Umbilical cord (tissue), 2 donors: ENCODE results near the gene SNTA1. TPM values are rescaled to one million over a fixed set of nuclear protein-coding genes. Genes with fewer than 3 reads are reported as not detected.
"Not testable (repeated sequence)": the region's sequence is repeated elsewhere in the genome, so short reads cannot be mapped to it uniquely, and the experiment has no call there.

Experiments
- DNase-seq: peaks from one replicate; pipeline ENCODE4 v3.0.0-alpha.2; 2015; ENCODE audit warnings: low spot score
- total RNA-seq: library from RNA; depleted of rRNA; stranded (reverse); fragments of >200 nt; gene quantifications from one replicate; pipeline ENCODE4 v1.2.3, GENCODE V29; 2014; ENCODE audit warnings: low replicate concordance; ENCODE audit not compliant: insufficient read depth

The SNTA1 gene
- total RNA-seq, 1 donor from 2014 or later, result 28.2 TPM

DNA sequence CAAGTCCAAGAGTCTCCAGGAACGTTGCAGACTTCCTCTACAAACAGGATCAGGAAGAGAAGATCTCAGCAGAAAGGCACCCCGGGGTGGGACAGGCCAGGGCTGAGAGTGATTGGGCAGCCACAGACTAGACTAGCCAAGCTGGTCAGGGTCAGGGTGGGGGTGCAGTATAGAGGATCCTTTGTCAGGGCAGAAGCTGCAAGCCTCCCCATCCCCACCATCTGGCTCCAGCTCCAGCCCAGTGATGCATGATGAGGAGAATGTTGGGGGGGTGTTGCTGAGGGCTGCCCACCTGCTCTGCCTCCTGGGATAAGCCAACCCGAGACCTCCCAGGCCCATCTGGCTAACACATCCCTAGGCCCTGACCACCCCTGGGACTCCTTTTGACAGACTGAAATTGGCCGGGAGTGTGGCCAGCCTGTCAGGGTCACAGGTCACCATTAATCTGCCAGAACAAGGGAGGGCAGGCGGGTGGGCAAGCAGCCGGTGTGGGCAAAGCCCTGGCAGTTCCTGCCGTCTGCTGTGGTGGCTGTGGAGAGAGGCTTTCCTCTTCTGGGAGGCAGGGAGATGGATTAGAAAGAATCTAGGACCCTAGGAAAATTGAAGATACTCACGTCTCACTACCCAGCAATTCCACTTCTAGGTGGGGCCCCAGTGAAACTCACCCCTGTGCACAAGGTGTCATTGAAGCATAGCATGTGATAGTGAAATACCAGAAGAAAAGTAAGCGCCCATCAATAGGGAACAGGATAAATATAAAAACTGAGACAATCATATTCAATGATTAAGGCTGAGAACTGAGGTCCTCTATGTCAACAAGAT lies 22.1 kb upstream of the SNTA1 start:
- DNase-seq, result no peak

DNA sequence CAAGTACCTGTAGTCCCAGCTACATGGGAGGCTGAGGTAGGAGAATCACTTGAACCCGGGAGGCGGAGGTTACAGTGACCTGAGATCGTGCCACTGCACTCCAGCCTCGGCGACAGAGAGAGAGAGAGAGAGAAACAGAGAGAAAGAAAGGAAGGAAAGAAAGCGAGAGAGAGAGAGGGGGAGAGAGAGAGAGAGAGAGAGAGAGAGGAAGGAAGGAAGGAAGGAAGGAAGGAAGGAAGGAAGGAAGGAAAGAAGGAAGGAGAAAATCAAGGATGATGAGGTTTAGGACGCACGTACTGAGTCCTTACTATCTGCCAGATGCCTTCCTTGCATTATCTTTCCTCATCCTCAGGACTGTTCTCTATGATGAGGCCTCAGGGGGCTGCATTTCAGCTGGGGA lies 21.2 kb upstream of the SNTA1 start:
- DNase-seq, result not testable (repeated sequence)

DNA sequence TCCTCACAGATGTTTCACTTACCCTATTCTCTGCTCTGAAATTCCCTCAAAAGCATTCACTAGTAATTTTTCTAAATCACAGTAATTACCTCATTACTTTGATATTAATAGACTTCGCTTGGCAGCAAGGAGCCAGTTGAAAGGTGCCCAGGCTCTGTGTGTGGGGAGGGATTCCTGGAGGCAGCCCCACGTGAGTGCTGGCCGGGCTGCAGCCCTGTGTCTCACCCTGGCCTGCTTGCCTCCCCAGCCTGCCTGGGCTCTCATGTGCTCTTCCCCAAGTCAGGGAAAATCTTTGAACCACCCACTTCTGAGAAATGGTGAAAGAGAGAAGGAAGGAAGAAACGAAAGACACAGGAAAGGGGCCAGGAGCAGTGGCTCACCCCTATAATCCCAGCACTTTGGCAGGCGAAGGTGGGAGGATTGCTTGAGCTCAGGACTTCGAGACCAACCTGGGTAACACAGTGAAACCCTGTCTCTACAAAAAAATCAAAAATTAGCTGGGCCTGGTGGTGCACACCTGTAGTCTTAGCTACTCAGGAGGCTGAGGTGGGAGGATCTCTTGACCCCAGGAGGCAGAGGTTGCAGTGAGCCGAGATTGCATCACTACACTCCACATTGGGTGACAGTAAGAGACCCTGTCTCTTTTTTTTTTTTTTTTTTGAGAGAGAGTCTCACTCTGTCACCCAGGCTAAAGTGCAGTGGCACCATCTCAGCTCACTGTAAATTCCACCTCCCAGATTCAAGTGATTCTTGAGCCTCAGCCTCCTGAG lies 20.0 kb upstream of the SNTA1 start:
- DNase-seq, result no peak

DNA sequence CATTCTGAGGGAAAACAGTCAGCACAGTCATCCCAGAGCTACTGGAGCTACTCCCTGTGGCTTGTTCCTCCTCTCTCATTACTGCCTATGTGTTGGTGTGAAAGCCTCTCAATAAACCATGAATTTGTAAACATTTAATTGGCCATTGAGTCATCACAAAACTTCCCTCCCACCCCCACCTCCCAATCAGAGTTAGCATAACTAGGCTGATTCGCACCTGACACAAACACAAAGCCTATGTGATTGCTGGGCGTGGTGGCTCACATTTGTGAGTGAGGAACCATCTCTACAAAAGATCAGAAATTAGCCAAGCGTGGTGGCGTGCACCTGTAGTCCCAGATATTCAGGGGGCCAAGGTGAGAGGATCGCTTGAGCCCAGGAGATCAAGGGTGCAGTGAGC lies 17.1 kb upstream of the SNTA1 start:
- DNase-seq, result no peak

DNA sequence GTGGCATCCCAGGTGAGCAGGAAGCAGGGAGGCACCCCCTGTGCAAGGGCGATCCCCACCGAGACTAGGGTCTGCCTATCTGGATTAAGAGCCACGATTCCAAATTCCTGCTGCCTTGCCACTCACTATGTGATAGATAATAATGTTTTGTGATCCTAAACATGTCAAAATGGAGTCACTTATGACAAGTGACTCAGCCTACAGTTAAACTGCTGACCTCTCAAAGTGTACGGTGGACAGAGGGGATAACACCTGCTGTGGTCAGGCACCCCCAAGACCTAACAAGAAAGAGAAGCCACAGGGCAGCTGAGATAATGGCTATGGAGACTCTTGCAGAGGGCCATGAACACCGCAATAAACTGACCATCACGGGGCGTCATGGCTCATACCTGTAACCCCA lies 16.0 kb upstream of the SNTA1 start:
- DNase-seq, result no peak

DNA sequence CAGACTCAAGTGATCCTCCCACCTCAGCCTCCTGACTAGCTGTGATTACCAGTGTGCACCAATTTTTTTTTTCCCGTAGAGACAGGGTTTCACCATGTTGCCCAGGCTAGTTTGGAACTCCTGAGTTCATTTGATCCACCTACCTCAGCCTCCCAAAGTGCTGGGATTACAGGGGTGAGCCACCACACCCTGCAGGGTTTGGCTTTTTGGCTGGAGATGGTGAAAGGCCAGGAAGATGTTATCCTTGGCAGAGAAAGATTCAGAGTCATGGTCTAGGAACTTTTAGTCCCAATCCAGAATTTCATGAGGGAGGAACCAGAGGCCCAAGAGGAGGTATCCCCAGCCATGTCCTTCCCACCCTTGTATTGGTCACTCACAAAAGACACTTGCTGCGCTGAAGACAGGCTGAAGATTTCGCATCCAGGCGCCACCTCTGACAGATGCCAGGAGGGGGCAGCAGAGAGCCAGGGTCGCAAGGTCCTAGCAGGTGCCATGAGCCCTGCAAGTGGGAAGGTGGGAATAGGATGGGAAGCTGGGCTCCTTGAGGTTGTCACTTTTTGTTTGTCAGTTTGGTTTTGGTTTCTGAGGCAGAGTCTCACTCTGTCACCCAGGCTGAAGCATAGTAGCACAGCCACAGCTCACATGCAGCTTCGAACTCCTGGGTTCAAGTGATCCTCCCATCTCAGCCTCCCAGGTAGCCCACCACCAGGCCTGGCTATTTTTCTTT lies 13.5 kb upstream of the SNTA1 start:
- peak; percentile 76 for DNase-seq

DNA sequence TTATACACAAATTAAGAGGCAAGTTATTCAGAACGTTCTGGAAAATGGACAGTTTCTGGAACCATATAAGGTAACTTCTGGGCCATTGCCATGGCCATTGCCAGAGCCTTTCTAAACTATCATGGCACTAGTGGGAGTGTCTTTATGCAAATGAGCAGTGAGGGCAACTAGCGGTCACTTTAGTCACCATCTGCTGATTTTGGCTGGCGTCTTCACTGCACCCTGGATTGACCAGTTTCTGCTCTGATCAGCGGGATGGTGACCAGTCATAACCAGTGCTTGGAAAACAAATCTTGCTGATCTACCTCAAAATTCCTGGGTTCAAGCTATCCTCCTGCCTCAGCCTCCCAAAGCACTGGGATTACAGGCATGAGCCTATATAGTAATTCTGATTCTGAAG lies 7.3 kb upstream of the SNTA1 start:
- no peak for DNase-seq

DNA sequence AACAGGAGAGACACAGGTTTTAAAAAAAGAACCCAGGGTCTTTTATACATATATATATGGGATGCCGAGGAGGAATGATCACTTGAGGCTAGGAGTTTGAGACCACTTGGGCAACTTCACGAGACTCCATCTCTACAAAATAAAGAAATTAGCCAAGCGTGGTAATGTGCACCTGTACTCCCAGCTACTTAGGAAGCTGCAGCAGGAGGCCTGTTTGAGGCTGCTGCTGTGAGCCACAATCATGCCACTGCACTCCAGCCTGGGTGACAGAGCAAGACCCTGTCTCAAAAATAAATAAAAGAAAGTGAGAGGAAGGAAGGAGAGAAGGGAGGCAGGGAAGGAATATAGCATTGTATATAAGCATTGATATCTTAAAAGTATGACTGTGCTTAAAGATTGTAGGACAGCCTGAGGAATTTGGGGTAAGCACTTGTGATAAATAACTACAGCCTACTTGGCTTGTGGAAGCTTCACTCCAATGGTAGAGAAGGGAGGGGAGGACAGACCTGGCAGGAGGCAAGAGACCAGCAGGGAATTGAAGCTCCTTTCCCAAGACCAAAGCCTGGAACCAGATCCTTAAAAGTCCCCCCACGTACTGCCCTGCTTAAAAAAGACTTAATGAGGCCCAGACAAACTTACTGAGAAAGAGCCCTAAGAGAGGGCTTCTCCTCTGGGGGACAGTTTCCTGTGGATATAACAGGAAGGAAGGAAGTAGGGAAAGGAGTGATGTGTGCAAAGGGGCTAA lies 2.5 kb upstream of the SNTA1 start:
- no peak for DNase-seq

DNA sequence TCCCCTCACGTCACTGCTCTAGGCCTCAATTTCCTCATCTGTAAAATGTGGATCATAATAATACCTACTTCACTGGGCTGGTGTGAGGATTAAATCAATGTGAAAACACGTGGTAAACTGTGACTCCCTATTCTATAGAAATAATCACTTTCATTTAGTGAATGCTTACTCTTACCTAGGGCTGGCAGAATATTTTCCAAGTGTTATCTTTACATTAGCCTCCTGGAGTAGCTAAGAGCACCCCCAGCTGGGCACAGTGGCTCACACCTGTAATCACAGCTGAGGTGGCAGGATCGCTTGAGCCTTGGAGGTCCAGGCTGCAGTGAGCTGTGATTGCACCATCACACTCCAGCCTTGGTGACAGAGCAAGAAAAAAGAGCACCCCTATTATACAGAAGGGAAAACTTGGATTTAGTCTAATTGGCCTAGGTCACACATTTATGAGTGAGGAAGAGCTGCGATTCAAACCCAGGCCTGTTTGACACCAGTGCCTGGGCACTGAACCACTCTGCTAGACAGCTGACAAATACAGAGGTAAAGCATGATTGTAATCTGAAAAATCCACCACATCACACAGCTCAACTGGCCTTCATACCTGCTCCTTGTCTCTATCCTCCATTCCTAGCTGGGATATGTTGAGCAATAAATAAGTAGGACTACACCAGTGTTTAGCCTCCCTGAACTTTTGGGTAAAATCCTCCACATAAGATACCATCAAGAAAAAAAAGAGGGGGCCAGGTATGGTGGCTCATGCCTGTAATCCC lies 1.4 kb upstream of the SNTA1 start:
- DNase-seq, result no peak

DNA sequence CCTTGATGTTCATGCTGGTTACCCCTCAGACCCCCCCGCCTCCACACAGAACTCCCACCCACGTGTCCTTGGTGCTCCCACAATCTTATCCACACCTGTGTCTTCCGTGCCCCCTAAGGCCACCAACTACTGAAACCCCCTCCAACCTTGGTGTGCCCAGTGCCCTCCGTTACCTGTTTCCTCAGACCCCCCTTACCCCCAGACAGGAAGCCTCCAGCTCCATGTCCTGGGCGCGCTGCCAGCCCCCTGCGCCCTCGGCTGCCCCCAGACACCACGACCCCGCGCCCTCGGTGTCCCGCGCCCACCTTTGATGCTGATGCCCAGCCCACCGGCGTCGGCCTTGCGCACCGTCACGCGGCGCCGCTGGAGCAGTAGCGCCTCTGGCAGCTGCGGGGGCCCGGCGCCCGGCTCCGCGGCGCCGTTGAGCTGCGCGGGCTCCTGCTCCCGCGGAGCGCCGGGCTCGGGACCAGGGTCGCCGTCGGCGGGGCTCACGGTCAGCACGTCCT lies 504 bp downstream of the SNTA1 start:
- DNase-seq, result no peak

DNA sequence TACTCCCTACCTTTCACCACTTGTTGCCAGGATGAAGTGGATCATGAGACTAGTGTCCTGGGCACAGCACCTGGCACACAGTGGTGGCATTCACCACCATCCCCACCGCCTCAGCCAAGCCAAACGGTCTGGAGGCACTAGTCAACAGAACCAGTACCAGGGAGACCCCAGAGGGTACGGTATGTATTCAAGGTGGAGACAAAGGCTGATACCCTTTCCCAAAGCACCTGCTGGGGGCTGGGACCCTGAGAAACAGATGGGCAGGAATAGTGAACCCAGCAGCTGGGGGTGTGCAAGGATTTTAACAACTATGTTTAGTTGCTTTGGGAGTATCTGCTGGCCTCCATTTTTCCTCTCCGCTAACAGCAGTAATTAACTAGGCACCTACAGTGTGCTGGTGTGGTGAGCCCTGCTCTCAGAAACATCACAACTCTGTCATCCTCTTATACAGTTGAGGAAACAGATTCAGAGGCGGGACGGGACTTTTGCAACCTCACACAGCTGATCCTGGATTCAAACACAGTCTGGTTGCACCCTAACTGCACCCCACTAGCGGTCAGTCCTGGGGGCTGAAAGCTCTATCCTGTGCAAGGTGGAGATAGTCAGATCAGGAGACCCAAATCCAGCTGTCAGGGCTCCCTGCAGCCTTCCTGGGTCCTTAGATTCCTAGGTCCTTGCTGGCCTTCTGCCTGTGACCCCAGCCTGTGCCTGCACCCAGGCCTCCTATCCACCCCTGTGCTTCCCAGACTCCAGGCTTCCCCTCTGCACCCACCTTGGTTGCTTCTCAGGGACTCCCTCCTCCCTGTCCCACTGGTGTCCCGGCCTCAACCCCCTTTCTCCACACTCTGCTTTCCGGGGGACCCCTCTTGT lies 1.2 kb downstream of the SNTA1 start:
- no peak for DNase-seq

DNA sequence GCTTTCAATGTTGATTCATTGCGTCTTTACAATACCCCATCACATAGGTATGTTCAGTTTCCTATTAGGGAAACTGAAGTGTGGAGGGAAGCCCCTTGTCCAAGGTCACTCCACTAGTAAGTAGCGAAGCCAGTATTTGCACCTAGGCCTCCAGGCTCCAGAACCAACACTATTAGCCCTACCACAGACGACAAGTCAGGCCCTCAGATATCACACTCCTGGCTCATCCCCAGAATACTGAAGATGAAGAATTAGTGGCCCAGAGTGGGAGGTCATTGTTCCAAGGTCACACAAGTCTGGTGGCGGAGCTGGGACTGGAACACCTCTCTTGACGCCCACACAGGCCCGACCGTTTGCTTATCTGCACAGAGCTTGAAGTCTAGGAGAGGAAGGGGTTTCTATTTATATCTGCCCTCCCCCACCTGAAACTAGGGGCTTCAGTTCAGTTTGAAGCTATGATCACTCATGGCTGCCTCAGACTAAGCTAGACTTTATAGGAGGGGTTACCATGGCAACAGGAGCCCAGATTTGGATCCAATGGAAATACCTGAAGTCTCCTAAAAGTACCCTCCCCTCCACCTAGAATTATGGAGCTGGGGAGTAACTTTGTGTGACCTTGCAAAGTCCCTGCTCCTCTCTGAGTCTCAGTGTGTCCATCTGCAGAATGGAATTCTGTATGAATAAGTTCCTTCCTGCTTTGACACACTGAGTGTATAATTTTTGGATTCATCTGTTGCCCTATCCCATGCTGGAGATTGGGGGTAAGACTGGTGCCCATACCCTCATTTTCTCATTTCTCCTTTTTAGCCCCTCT lies 2.2 kb downstream of the SNTA1 start:
- DNase-seq, result no peak

DNA sequence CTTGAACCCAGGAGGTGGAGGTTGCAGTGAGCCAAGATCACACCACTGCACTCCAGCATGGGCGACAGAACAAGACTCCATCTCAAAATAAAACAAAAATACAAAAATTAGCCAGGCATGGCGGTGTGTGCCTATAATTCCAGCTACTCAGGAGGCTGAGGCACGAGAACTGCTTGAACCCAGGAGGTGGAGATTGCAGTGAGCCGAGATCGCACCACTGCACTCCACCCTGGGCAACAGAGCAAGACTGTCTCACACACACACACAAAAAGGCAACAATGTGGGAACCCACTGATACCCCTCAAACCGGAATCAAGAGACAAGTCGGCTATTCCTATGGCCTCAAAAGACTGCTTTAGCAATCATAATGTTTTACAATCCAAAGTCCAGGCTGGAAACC lies 3.0 kb downstream of the SNTA1 start:
- not testable (repeated sequence) for DNase-seq

DNA sequence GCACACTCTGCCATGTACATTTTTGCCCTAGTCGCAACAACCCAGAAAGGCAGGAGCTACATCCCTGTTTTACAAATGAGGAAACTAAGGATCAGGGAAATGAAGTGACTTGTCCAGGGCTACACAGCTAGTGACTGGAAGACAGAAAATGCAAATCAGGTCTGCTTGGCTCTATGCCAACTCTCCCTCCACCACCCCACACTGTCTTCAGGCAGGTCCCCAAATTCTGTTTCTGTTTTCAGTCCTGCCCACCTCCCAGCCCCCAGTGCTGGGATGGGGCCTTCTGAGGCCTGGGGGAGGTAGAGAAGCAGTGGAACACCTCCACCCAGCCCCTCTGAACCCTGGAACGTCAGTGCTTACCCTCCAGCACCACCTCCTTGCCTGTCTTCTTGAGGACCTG lies 5.1 kb downstream of the SNTA1 start:
- no peak for DNase-seq

DNA sequence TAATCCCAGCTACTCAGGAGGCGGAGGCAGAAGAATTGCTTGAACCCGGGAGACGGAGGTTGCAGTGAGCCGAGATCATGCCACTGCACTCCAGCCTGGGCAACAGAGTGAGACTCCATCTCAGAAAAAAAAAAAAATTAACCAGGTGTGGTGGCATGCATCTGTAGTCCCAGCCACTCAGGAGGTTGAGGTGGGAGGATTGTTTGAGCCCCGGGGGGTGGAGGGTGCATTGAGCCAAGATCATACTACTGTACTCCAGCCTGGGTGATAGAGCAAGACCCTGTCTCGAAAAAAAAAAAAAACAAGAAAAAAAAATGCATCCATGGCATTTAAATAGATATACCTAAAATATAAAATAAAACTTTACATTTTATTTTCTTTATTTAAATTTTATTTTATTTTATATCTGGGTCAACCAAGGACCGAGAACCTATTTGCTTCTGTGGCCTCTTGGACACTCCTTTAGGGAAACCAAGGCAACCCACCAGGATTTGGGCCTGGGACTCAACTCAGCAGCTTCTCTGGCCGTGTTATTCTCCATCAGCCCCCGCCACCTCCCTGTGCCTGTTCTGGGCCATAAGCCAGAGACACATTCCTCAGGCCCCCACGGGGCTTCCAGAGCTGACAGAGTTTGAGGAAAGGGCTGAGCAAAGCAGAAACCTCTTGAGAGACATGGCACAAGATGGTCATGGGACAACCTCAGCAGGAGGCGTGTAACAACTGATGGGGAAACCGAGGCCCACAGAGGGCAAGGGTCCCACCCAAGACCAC lies 6.2 kb downstream of the SNTA1 start:
- DNase-seq, result peak; percentile 64

DNA sequence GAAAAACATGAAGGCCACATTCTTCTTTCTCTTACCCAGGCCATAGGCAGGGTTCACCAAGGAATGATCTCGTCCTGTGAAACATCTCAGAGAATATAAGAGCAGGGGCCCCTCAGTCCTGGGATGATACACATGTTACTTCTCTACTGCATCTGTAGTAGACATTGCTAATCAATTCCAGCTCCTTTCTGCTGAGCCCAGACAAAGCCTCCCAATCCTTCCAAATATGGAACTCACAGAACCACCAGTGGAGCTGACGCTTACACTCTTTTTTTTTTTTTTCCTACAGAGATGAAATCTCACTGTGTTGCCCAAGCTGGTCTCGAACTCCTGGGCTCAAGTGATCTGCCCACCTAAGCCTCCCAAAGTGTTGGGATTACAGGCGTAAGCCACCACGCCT lies 9.1 kb downstream of the SNTA1 start:
- DNase-seq, result no peak

DNA sequence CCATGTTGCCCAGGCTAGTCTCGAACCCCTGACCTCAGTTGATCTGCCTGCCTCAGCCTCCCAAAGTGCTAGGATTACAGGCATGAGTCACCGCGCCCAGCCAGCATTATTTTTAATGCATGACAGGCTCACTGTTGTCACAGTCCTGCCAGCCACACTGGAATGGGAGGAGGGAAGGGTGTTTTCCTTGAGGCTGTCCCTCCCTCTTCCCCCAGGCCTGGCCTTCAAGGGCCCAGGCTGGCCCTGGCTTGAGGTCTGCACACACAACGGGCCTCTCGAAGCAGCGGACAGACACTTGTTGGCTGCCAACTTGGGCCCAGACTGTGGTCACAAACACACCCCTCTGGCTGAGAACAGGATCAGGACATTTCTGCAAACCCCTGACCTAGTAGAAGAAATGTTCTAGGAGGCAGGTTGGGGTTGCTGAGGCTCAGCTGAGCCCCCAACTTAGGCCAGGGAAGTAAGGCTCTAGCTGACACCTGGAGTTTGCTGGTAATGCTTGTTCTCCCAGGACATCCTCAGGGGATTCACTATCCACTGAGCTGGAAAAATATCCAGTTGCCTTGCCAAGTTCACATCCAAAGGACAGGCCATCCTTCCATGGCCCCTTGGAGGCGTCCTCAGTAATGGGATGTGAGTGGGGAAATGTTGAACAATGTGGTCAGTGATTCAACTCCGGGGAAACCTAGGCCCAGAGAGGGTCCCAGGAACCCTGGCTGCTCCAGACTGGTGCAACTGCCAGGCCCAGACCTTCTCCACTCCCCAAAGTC lies 9.9 kb downstream of the SNTA1 start:
- DNase-seq, result no peak
